Spleen (tissue), 11 donors: ENCODE results near the gene PSMG4. TPM values are rescaled to one million over a fixed set of nuclear protein-coding genes. Genes with fewer than 3 reads are reported as not detected.

Source experiments
- DNase-seq: peaks from one replicate; pipeline ENCODE4 v3.0.0-alpha.2; 2020
- H3K27ac ChIP-seq, 8 donors: fragments of 200-600 bp; sonication (generic) in 7 of 8; 1 replicate in 4 of 8; 2 replicates in 4 of 8; pipeline versions ENCODE4 v1.5.0 to v1.8.0; 2016 to 2021; ENCODE audit warnings: inconsistent platforms in 4 of 8, mild to moderate bottlenecking in 4 of 8, moderate library complexity in 1 of 8
- H3K27me3 ChIP-seq, 7 donors: fragments of 200-600 bp; sonication (generic) in 6 of 7; replicated peaks in 1 of 7; 1 replicate in 4 of 7; 2 replicates in 3 of 7; pipeline versions ENCODE4 v1.5.0 to v1.8.0; 2016 to 2021; ENCODE audit warnings: inconsistent platforms in 3 of 7, mild to moderate bottlenecking in 1 of 7
- H3K36me3 ChIP-seq, 6 donors: fragments of 200-600 bp; sonication (generic) in 5 of 6; 1 replicate in 4 of 6; 2 replicates in 2 of 6; pipeline versions ENCODE4 v1.5.0 to v1.8.0; 2016 to 2021; ENCODE audit warnings: inconsistent platforms in 2 of 6
- H3K4me1 ChIP-seq, 6 donors: fragments of 200-600 bp; sonication (generic) in 5 of 6; 1 replicate in 3 of 6; 2 replicates in 3 of 6; pipeline versions ENCODE4 v1.5.0 to v1.8.0; 2016 to 2021; ENCODE audit warnings: inconsistent platforms in 3 of 6
- H3K4me3 ChIP-seq, 8 donors: fragments of 200-600 bp; sonication (generic) in 7 of 8; 1 replicate in 4 of 8; 2 replicates in 4 of 8; pipeline versions ENCODE4 v1.5.0 to v1.8.0; 2016 to 2021; ENCODE audit warnings: inconsistent platforms in 4 of 8, mild to moderate bottlenecking in 4 of 8, moderate library complexity in 2 of 8
- H3K9me3 ChIP-seq, 8 donors: fragments of 200-600 bp; sonication (generic) in 7 of 8; 1 replicate in 4 of 8; 2 replicates in 4 of 8; pipeline versions ENCODE4 v1.5.0 to v1.8.0; 2016 to 2021; ENCODE audit warnings: inconsistent platforms in 4 of 8
- POLR2A ChIP-seq, 3 donors: fragments of 450-650 bp; IDR thresholded peaks; one replicate each; pipeline ENCODE4 v1.5.1; 2017; ENCODE audit warnings: antibody characterized with exemption in 3 of 3, mild to moderate bottlenecking in 1 of 3
- POLR2AphosphoS5 ChIP-seq, 3 donors: sonication (generic); formaldehyde crosslinking; IDR thresholded peaks; one replicate each; pipeline ENCODE4 v1.5.1; 2017; ENCODE audit warnings: antibody characterized with exemption in 3 of 3
- WGBS, 5 donors: extraction: QIAGEN DNeasy Blood & Tissue Kit in 3 of 5; methylation state at CpG; one replicate each; pipeline versions ENCODE4 v1.1.5 to v1.1.7; 2013 to 2018; 5-methylcytosine and 5-hydroxymethylcytosine counted together
- intact Hi-C: fragments of 100-400 bp; cut with DNase I; formaldehyde crosslinking; loops from one replicate; pipeline ENCODE4 v1.15.0; 2023; ENCODE audit warnings: low total_unique reads
- polyA plus RNA-seq, 3 donors: library from polyadenylated mRNA; stranded (reverse); fragments of 200-250 nt; gene quantifications; one replicate each; pipeline ENCODE4 v1.2.1, GENCODE V29; 2013
- total RNA-seq, 7 donors: library from RNA; depleted of rRNA in 3 of 7; stranded (reverse); fragments of >200 nt in 3 of 7; fragmentation: NEBNext Ultra II Directional in 4 of 7; extraction: Animal tissue kit (Norgen Biotek cat#: 25700) in 4 of 7; gene quantifications; one replicate each; pipeline versions ENCODE4 v1.1.0 to v1.2.1, GENCODE V29; 2016 to 2021
- TF ChIP-seq, protein P1 (sequence below), 11 experiments: fragments of 200-600 bp in 7 of 11; fragments of 450-650 bp in 4 of 11; sonication (generic) in 4 of 11; IDR thresholded peaks in 8 of 11; conservative IDR thresholded peaks in 3 of 11; 1 replicate in 7 of 11; 2 replicates in 4 of 11; pipeline versions ENCODE4 v1.4.0 to v1.8.0; 2016 to 2021; ENCODE audit warnings: antibody characterized with exemption in 11 of 11, inconsistent platforms in 4 of 11, mild to moderate bottlenecking in 1 of 11
- donor health status: healthy with polysubstance abuse.
- donor health status: DM: no; HTN: no; CAD: no; lungs with moderate emphysema.
- donor health status: DM: no; HTN: no; CAD: no.
- donor health status: Bipolar disorder and iron deficiency.
- donor health status: healthy.
- donor health status: DM: no; HTN: no; CAD: no.
- donor health status: DM: yes; HTN: yes; CAD: no.

PSMG4 gene
- total and polyA plus RNA-seq, 10 donors, result 12.1 to 41.6 (median 18.5) TPM

DNA sequence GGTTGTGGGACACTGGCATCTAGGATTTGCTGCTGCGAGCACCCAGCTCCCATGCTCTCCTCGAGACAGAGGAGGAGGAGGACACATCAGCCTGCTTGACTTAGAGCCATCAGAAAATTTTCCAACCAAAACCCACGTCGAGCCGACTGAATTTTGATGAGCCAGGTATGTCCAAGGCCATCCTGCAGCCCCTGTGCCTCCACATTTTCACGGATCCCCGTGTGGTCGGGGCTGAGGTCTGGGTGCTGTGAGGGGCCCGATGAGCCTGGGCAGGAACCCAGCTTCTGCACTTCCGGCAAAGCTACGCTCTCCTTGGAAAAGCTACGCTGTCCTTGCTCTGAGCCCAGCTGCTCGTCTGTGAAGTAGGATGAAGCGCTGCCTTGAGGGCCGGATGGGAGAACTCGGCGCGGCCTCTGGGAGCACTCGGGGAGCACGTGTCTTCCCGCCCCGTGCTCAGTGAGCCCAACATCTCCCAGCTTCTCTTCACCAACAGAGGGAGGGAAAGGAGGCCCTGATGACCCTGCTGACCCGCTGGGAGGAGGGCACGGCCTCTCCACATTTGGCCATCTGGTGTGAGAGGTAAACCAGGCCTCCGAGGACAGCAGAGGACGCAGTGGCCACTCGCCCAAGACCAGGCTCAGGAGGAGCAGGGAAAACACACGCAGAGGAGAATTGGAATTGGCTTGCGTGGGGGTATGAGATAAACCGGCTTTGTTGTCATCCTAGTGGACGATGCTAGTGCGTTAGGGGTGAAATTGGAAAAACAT lies 33.9 kb downstream of the PSMG4 start:
- TF ChIP-seq POLR2AphosphoS5 (IDR thresholded peaks at IDR 0.05), result peak in 1 of 3 donors; percentile 31
- no peak for TF ChIP-seq POLR2A (IDR thresholded peaks at IDR 0.05)
- 86 to 90% (median 88%) methylated on average over 28 to 32 of the region's 32 CpGs for WGBS, 5 donors
- Histone ChIP-seq H3K27ac (peak overlapping the region in 2 of 8 donors; percentile 41 to 51), H3K4me3 (no peak overlapping the region), H3K36me3 (no peaks in the 10 kb centered on the region), H3K4me1 (peaks cover 0 to 9% (median 0%) of the 10 kb centered on the region in 6 donors), H3K27me3 (peaks cover 0 to 26% (median 0%) of the 10 kb centered on the region in 7 donors), H3K9me3 (no peaks in the 10 kb centered on the region)
- intact Hi-C loops, result no loop called here
- DNase-seq, result peak; percentile 59

DNA sequence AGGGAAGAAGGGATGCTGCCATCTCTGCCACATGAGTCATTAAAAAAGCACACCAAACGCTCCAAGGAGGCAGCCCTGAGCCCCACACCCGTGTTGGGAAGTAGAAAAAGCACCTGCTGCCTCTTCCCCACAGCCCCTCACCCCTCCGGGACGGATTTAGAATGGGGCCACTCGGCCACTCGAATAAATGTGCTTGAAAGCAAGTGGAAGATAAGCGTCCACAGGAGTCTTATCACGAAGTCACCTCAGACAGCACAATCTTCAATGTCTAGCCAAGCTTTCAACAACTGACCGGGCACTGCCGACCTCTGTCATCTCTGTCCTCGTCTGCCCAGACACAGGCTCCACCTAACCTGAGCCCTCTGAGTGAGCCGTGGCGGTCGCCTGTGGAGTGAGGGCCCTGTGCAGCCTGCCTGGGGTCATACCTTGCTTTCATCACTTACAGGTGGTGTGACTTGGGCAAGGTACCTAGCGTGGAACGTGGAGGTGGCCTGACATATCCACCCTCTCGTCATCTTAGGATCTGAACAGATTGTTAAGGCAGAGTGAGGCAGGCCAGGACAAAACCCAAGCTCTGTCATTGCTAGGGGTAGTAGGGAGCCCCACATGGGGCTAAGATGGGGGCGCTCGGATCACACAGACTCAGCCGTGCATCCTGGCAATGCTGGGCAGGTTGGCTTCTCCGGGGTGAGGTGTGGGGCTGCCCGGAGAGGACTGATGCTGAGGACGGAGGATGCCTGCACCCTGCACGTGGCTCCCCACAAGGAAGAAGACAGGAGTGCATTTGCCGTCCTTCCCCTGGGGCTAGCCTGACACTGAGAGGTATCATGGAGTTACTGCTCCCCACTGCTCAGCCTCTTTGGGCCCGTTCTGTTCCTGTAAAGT lies 34.8 kb downstream of the PSMG4 start:
- TF ChIP-seq POLR2AphosphoS5 (IDR thresholded peaks at IDR 0.05) (no peak), POLR2A (IDR thresholded peaks at IDR 0.05) (no peak)
- TF ChIP-seq, protein P1, sequence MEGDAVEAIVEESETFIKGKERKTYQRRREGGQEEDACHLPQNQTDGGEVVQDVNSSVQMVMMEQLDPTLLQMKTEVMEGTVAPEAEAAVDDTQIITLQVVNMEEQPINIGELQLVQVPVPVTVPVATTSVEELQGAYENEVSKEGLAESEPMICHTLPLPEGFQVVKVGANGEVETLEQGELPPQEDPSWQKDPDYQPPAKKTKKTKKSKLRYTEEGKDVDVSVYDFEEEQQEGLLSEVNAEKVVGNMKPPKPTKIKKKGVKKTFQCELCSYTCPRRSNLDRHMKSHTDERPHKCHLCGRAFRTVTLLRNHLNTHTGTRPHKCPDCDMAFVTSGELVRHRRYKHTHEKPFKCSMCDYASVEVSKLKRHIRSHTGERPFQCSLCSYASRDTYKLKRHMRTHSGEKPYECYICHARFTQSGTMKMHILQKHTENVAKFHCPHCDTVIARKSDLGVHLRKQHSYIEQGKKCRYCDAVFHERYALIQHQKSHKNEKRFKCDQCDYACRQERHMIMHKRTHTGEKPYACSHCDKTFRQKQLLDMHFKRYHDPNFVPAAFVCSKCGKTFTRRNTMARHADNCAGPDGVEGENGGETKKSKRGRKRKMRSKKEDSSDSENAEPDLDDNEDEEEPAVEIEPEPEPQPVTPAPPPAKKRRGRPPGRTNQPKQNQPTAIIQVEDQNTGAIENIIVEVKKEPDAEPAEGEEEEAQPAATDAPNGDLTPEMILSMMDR (IDR thresholded peaks at IDR 0.05 in 8 of 11, conservative IDR thresholded peaks at IDR 0.05 in 3 of 11), result no peak
- no peak overlapping the region for H3K27ac ChIP-seq
- H3K4me1 ChIP-seq, result peaks cover 0 to 9% (median 0%) of the 10 kb centered on the region in 6 donors
- H3K36me3 ChIP-seq, result no peaks in the 10 kb centered on the region
- H3K4me3 ChIP-seq, result no peak overlapping the region
- H3K27me3 ChIP-seq, result peaks cover 0 to 32% (median 0%) of the 10 kb centered on the region in 7 donors
- intact Hi-C loops, result no loop called here
- H3K9me3 ChIP-seq, result no peaks in the 10 kb centered on the region
- WGBS, 5 donors, result 83 to 89% (median 88%) methylated on average over 23 to 26 of the region's 26 CpGs
- peak; percentile 58 for DNase-seq

DNA sequence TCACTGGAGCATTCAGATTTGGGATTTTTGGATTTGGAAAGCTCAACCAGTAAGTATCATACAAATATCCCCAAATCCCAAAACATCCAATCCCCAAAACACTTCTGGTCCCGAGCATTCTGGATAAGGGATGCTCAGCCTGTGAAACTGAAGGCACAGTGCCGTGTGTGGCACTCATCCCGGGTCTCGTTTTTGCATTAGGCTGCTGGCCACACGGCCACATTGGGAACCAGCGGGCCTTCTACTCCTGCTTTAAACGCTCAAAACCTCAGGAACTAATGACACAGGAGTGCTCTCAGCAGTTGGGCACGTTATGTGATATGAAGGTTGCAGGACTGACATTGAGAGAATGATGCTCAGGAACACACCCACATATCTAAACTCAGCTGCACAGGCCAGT lies 35.6 kb downstream of the PSMG4 start:
- intact Hi-C loops, result no loop called here
- DNase-seq, result peak; percentile 31
- Histone ChIP-seq H3K4me1 (peaks cover 0 to under 1% (median 0%) of the 10 kb centered on the region in 6 donors), H3K27ac (no peak overlapping the region), H3K36me3 (no peaks in the 10 kb centered on the region), H3K4me3 (no peak overlapping the region), H3K9me3 (no peaks in the 10 kb centered on the region), H3K27me3 (peaks cover 0 to 32% (median 0%) of the 10 kb centered on the region in 7 donors)
- no peak for TF ChIP-seq POLR2A (IDR thresholded peaks at IDR 0.05)
- TF ChIP-seq, protein P1 (IDR thresholded peaks at IDR 0.05 in 8 of 11, conservative IDR thresholded peaks at IDR 0.05 in 3 of 11), result no peak
- TF ChIP-seq POLR2AphosphoS5 (IDR thresholded peaks at IDR 0.05), result no peak
- 76 to 92% (median 86%) methylated on average over 8 of the region's 8 CpGs for WGBS, 5 donors

DNA sequence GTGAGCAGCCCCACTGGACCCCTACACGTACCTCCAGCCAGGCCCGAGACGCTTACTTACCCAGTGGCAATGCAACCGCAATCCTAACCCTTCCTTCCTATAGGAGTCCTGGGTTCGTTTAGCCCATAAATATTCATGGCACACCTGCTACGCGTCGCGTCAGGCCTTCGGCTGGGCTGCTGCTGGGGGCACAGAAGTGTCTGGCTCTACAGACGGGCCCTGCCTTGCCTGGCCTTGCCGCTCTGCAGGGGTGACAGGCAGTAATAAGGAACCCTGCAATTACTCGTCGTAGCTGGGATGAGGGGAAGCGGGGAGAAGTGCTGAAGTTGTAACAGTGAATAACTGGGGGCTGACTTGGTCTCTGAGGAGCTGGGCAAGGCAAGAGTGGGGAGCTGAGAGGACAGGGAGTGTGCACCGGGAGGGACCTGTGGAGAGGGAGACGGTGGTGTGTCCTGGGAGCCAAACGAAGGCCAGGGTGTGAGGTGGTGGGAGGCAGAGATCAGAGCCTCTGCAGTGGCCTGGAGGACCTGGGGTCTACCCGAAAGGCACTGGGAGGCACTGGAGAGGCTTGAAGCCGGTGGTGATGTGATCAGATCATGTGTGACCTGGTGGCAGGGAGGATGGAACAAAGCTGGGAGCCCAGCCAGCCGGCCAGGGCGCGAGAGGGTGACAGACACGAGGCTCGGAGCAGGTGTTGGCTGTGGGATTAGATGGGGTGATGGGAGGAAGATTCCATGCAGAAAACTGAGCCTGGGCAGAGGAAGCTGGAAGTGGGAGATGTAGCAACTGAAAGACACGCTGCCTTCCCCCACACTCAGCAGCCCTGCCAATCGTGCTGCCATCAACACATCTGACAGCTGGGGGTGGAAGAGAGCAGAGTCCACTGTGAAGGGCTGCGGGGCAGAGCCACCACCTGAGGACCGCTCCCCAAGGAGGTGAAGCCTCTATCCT lies 36.4 kb downstream of the PSMG4 start:
- no peaks in the 10 kb centered on the region for H3K36me3 ChIP-seq
- H3K9me3 ChIP-seq, result no peaks in the 10 kb centered on the region
- DNase-seq, result peak; percentile 65
- intact Hi-C loops, result no loop called here
- no peaks in the 10 kb centered on the region for H3K4me1 ChIP-seq
- peaks cover 0 to 32% (median 0%) of the 10 kb centered on the region in 7 donors for H3K27me3 ChIP-seq
- 77 to 85% (median 79%) methylated on average over 29 of the region's 29 CpGs for WGBS, 5 donors
- H3K4me3 ChIP-seq, result no peak overlapping the region
- peak in 1 of 3 donors; percentile 5 for TF ChIP-seq POLR2AphosphoS5 (IDR thresholded peaks at IDR 0.05)
- TF ChIP-seq, protein P1 (IDR thresholded peaks at IDR 0.05 in 8 of 11, conservative IDR thresholded peaks at IDR 0.05 in 3 of 11), result no peak
- TF ChIP-seq POLR2A (IDR thresholded peaks at IDR 0.05), result no peak
- H3K27ac ChIP-seq, result no peak overlapping the region
